ENCODE data around the gene RBL1. TPM values are rescaled to one million over a fixed set of nuclear protein-coding genes. Genes with fewer than 3 reads are reported as not detected.

The RBL1 gene
- total and polyA plus RNA-seq, 4 donors: 0.60 to 14.7 (median 2.0) TPM

DNA sequence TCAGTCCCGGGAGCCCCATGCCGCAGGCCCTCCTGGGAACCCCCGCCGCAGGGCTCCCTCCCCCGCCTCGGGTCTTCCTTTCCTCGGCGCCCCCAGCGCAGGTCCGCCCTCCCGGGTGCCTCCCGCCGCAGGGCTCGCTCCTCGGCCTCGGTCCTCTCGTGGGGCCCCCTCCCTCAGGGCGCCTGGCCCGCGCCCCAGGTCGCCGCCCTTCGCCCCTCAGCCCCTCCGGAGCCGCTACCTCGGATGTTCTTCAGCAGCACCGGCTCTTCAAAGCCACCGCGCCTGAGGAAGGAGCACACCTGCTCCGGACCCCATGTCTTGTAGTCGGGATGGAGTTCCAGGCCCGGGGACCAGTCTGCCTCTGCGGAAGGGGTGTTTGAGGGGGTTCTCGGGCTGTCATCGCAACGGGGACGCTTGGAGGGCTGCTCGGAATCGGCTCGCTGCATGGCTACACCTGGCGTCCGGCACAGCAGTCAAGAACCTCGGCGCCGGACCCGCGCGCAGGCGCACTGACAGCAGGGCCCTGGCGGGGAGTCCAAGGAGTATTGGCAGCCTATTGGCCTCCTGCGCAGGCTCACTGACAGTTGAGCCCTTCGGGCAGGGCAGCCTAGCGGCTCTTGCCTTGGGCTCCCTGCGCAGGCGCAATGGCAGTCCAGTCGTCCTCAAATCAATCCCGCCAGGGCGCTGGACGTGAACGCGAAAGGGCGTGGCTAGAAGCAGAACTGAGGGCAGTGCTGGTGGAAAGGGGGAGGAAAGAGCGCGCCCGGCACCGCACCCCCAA lies 144.4 kb downstream of the RBL1 start, which contains the start of gene SAMHD1:
SAMHD1 (minus strand) TSS at position 511 of the 781 bp plus-strand sequence; CDS start at position 446, 65 bp downstream.
- peak within 1 kb of the TSS; percentile 59 to 96 for H3K9ac ChIP-seq (ENCODE audit: low read depth in 1 of 2, low read length in 2 of 2)
- peaks cover 9 to 45% (median 43%) of the 10 kb centered on the region in 4 donors for H3K4me1 ChIP-seq (ENCODE audit: control insufficient read depth in 4 of 4, insufficient read depth in 4 of 4, low read length in 3 of 4)
- no peaks in the 10 kb centered on the region for H3K36me3 ChIP-seq (ENCODE audit: control insufficient read depth in 4 of 4, insufficient read depth in 3 of 4, low read depth in 1 of 4, low read length in 3 of 4)
- peak; percentile 85 for DNase-seq (ENCODE audit: low spot score)
- no peaks in the 10 kb centered on the region for H3K9me3 ChIP-seq (ENCODE audit: control insufficient read depth in 4 of 4, low read length in 3 of 4)
- H3K4me3 ChIP-seq (ENCODE audit: low read depth in 1 of 3, low read length in 3 of 3): peak within 1 kb of the TSS; percentile 66 to 97 (median 88)
- H3K27me3 ChIP-seq (ENCODE audit: control insufficient read depth in 4 of 4, insufficient read depth in 4 of 4, low read length in 3 of 4): no peaks in the 10 kb centered on the region
- TF ChIP-seq NR2F2 (IDR thresholded peaks at IDR 0.05) (no peak), SP1 (IDR thresholded peaks at IDR 0.05) (peak; percentile 51), HNF4A (conservative IDR thresholded peaks at IDR 0.05) (peak; percentile 32 to 75), HNF4G (IDR thresholded peaks at IDR 0.05) (no peak), RXRA (IDR thresholded peaks at IDR 0.05) (peak; percentile 73 to 87), YY1 (IDR thresholded peaks at IDR 0.05) (peak; percentile 69), RAD21 (IDR thresholded peaks at IDR 0.05) (peak in 1 of 2 donors; percentile 54), JUND (IDR thresholded peaks at IDR 0.05) (peak in 1 of 2 donors; percentile 36), EGR1 (IDR thresholded peaks at IDR 0.05; ENCODE audit: low read depth in 2 of 2) (no peak)
- TF ChIP-seq, protein P1, sequence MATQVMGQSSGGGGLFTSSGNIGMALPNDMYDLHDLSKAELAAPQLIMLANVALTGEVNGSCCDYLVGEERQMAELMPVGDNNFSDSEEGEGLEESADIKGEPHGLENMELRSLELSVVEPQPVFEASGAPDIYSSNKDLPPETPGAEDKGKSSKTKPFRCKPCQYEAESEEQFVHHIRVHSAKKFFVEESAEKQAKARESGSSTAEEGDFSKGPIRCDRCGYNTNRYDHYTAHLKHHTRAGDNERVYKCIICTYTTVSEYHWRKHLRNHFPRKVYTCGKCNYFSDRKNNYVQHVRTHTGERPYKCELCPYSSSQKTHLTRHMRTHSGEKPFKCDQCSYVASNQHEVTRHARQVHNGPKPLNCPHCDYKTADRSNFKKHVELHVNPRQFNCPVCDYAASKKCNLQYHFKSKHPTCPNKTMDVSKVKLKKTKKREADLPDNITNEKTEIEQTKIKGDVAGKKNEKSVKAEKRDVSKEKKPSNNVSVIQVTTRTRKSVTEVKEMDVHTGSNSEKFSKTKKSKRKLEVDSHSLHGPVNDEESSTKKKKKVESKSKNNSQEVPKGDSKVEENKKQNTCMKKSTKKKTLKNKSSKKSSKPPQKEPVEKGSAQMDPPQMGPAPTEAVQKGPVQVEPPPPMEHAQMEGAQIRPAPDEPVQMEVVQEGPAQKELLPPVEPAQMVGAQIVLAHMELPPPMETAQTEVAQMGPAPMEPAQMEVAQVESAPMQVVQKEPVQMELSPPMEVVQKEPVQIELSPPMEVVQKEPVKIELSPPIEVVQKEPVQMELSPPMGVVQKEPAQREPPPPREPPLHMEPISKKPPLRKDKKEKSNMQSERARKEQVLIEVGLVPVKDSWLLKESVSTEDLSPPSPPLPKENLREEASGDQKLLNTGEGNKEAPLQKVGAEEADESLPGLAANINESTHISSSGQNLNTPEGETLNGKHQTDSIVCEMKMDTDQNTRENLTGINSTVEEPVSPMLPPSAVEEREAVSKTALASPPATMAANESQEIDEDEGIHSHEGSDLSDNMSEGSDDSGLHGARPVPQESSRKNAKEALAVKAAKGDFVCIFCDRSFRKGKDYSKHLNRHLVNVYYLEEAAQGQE (IDR thresholded peaks at IDR 0.05): peak; percentile 33
- TF ChIP-seq, protein P2, sequence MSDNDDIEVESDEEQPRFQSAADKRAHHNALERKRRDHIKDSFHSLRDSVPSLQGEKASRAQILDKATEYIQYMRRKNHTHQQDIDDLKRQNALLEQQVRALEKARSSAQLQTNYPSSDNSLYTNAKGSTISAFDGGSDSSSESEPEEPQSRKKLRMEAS (IDR thresholded peaks at IDR 0.05): peak; percentile 48
- TF ChIP-seq, protein P3, sequence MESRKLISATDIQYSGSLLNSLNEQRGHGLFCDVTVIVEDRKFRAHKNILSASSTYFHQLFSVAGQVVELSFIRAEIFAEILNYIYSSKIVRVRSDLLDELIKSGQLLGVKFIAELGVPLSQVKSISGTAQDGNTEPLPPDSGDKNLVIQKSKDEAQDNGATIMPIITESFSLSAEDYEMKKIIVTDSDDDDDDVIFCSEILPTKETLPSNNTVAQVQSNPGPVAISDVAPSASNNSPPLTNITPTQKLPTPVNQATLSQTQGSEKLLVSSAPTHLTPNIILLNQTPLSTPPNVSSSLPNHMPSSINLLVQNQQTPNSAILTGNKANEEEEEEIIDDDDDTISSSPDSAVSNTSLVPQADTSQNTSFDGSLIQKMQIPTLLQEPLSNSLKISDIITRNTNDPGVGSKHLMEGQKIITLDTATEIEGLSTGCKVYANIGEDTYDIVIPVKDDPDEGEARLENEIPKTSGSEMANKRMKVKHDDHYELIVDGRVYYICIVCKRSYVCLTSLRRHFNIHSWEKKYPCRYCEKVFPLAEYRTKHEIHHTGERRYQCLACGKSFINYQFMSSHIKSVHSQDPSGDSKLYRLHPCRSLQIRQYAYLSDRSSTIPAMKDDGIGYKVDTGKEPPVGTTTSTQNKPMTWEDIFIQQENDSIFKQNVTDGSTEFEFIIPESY (IDR thresholded peaks at IDR 0.05): peak; percentile 70
- H3K27ac ChIP-seq (ENCODE audit: low read depth in 1 of 2, low read length in 2 of 2): peak within 1 kb of the TSS; percentile 78 to 90
- WGBS: under 1% methylated on average over 66 of the region's 66 CpGs

DNA sequence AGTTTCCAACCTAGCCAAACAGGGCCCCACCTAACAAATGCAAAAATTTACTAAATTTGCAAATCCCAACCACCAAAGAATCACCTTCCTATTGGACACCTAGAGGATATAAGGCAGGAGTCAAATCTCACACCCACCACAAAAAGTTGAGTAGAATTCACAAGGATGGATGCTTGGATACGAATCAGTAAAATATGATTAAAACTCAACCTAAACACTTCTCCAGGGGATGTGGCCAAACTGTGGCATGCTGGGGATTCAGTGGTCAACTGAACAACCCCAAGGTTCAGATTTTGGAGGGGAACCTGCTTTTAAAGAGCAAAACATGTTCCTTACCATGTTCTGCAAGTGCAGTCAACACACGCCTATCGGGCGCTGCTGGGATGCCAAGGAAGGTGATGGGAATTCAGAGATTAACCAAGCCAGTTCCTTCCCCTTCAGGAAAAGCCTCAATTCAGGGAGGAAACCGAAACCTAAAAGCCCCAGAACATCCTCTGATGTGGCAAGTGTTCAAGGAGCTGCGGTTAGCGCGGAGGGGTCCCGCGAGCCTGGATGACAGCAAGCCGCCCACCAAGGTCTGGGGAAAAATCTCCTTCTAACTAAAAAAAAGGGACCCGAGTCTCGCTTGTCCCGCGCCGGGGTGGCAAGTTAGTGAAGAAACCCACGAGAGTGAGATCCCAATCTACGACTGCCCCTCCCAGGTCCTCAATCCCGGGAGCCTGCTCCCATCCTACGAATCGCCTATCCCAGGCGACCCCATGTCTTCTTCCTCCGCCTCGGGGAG lies 145.2 kb downstream of the RBL1 start:
- Histone ChIP-seq H3K27me3 (ENCODE audit: control insufficient read depth in 4 of 4, insufficient read depth in 4 of 4, low read length in 3 of 4) (no peaks in the 10 kb centered on the region), H3K9me3 (ENCODE audit: control insufficient read depth in 4 of 4, low read length in 3 of 4) (no peaks in the 10 kb centered on the region), H3K4me1 (ENCODE audit: control insufficient read depth in 4 of 4, insufficient read depth in 4 of 4, low read length in 3 of 4) (peaks cover 2 to 41% (median 38%) of the 10 kb centered on the region in 4 donors), H3K4me3 (ENCODE audit: low read depth in 1 of 3, low read length in 3 of 3) (peak overlapping the region; percentile 66 to 97 (median 88)), H3K27ac (ENCODE audit: low read depth in 1 of 2, low read length in 2 of 2) (peak overlapping the region; percentile 78 to 90), H3K36me3 (ENCODE audit: control insufficient read depth in 4 of 4, insufficient read depth in 3 of 4, low read depth in 1 of 4, low read length in 3 of 4) (no peaks in the 10 kb centered on the region), H3K9ac (ENCODE audit: low read depth in 1 of 2, low read length in 2 of 2) (peak overlapping the region; percentile 59 to 96)
- TF ChIP-seq NR2F2 (IDR thresholded peaks at IDR 0.05): no peak
- TF ChIP-seq, protein P1 (IDR thresholded peaks at IDR 0.05): no peak
- no peak for TF ChIP-seq GABPA (IDR thresholded peaks at IDR 0.05 in 1 of 2, conservative IDR thresholded peaks at IDR 0.05 in 1 of 2)
- TF ChIP-seq FOXA1 (IDR thresholded peaks at IDR 0.05): no peak
- TF ChIP-seq TAF1 (conservative IDR thresholded peaks at IDR 0.05): no peak
- TF ChIP-seq, protein P2 (IDR thresholded peaks at IDR 0.05): peak; percentile 8
- no peak for DNase-seq (ENCODE audit: low spot score)
- 4% methylated on average over 24 of the region's 24 CpGs for WGBS

All from liver (tissue), 9 donors.